SH-SY5Y (cell line): Measurements from ENCODE around the gene PHLDA2.

Experiments used
- GATA2 ChIP-seq: IDR thresholded peaks from 2 replicates; pipeline ENCODE4 v1.6.1; 2011; ENCODE audit warnings: mild to moderate bottlenecking, low read depth, low read length
- GATA3 ChIP-seq: IDR thresholded peaks from 2 replicates; pipeline ENCODE4 v1.6.1; 2011; ENCODE audit warnings: low read depth, mild to moderate bottlenecking, low read length, moderate library complexity

GRCh38 chr11:2891326-2892214 lies 37.6 kb downstream of the PHLDA2 start:
- no peak for TF ChIP-seq GATA2
- no peak for TF ChIP-seq GATA3
